H1 (cell line): ENCODE data around the gene FNDC7. TPM values are rescaled to one million over a fixed set of nuclear protein-coding genes. Genes with fewer than 3 reads are reported as not detected.

ENCODE experiments used
- CTCF ChIA-PET: fragments of 300-600 bp; sonication (Branson Sonifier 250); formaldehyde crosslinking; loops from one replicate; lab custom pipeline; 2021; ENCODE audit not compliant: partially characterized antibody; lab: Charles Lee
- POLR2A ChIA-PET: fragments of 300-600 bp; sonication (Branson Sonifier 250); formaldehyde crosslinking; loops from one replicate; lab custom pipeline; 2021; ENCODE audit warnings: inconsistent platforms; ENCODE audit not compliant: partially characterized antibody; lab: Charles Lee
- DNase-seq, 2 experiments: peaks; one replicate each; pipeline versions ENCODE4 v3.0.0 to v3.0.0-alpha.2; 2010 to 2022; ENCODE audit warnings: low spot score in 2 of 2, low read depth in 1 of 2, mixed read lengths in 1 of 2
- FAIRE-seq: peaks from 2 replicates; lab custom pipeline; 2011; peaks lifted over from hg19 to GRCh38; lab: Jason Lieb, UNC
- H2AFZ ChIP-seq: 2 replicates; pipeline ENCODE4 v1.8.1; 2012; ENCODE audit warnings: low read length, inconsistent platforms
- H2AK5ac ChIP-seq: 2 replicates; pipeline ENCODE4 v1.6.1; 2013; ENCODE audit warnings: low read depth, low read length
- H2BK120ac ChIP-seq: replicated peaks from 2 replicates; pipeline ENCODE3; 2013; ENCODE audit warnings: low read depth, low read length, inconsistent platforms
- H2BK12ac ChIP-seq: 2 replicates; pipeline ENCODE4 v1.6.1; 2013; ENCODE audit warnings: low read depth, low read length
- H2BK15ac ChIP-seq: 2 replicates; pipeline ENCODE4 v1.6.1; 2013; ENCODE audit warnings: low read length
- H2BK20ac ChIP-seq: 2 replicates; pipeline ENCODE4 v1.6.1; 2013; ENCODE audit warnings: low read length
- H2BK5ac ChIP-seq: 2 replicates; pipeline ENCODE4 v1.6.1; 2013; ENCODE audit warnings: low read depth, low read length
- H3K14ac ChIP-seq: 2 replicates; pipeline ENCODE4 v1.6.1; 2013; ENCODE audit warnings: inconsistent platforms; ENCODE audit not compliant: insufficient read length
- H3K18ac ChIP-seq: 2 replicates; pipeline ENCODE4 v1.6.1; 2013; ENCODE audit warnings: low read length; ENCODE audit errors: extremely low read depth
- H3K23ac ChIP-seq: 2 replicates; pipeline ENCODE4 v1.6.1; 2013; ENCODE audit warnings: inconsistent platforms; ENCODE audit not compliant: insufficient read length
- H3K23me2 ChIP-seq: 2 replicates; pipeline ENCODE4 v1.6.1; 2013; ENCODE audit warnings: low read depth, low read length
- H3K27ac ChIP-seq: 2 replicates; pipeline ENCODE4 v1.6.1; 2011; ENCODE audit warnings: low read depth, low read length, inconsistent platforms
- H3K27me3 ChIP-seq, 4 experiments: replicated peaks in 1 of 4; 1 replicate in 1 of 4; 2 replicates in 3 of 4; pipeline versions ENCODE4 v1.6.1 to v1.8.1; 2011 to 2013; ENCODE audit warnings: low read length in 3 of 4, mild to moderate bottlenecking in 3 of 4, inconsistent platforms in 2 of 4, mixed read lengths in 2 of 4, moderate library complexity in 1 of 4; ENCODE audit not compliant: control insufficient read depth in 3 of 4, insufficient read depth in 3 of 4; ENCODE audit errors: extremely low read depth in 1 of 4
- H3K36me3 ChIP-seq, 4 experiments: 2 replicates each; pipeline versions ENCODE4 v1.6.1 to v1.8.1; 2011 to 2013; ENCODE audit warnings: mild to moderate bottlenecking in 4 of 4, low read length in 3 of 4, moderate library complexity in 2 of 4, control low read depth in 1 of 4, inconsistent platforms in 1 of 4; ENCODE audit not compliant: insufficient read depth in 4 of 4, control insufficient read depth in 2 of 4
- H3K4ac ChIP-seq: replicated peaks from 2 replicates; pipeline ENCODE3; 2013; ENCODE audit warnings: low read length, low read depth, mixed read lengths, inconsistent platforms; ENCODE audit not compliant: insufficient read length
- H3K4me1 ChIP-seq, 4 experiments: replicated peaks in 1 of 4; 1 replicate in 1 of 4; 2 replicates in 3 of 4; pipeline versions ENCODE4 v1.6.1 to v1.8.1; 2011 to 2013; ENCODE audit warnings: low read length in 3 of 4, inconsistent platforms in 2 of 4, mixed read lengths in 1 of 4; ENCODE audit not compliant: insufficient read depth in 4 of 4, control insufficient read depth in 3 of 4
- H3K4me2 ChIP-seq, 2 experiments: 2 replicates each; pipeline versions ENCODE4 v1.6.1 to v1.8.1; 2011 to 2013; ENCODE audit warnings: low read depth in 2 of 2, low read length in 2 of 2, control low read depth in 1 of 2, inconsistent platforms in 1 of 2, mild to moderate bottlenecking in 1 of 2; ENCODE audit not compliant: insufficient read depth in 1 of 2
- H3K4me3 ChIP-seq, 4 experiments: fragments of 200-600, 300-600 bp in 1 of 4; sonication (generic), shearing (Covaris generic), sonication (Bioruptor Twin) in 1 of 4; 2 replicates each; pipeline versions ENCODE4 v1.5.1 to v1.8.1; 2011 to 2016; ENCODE audit warnings: low read length in 4 of 4, low read depth in 3 of 4, control low read depth in 2 of 4, inconsistent platforms in 2 of 4, mild to moderate bottlenecking in 2 of 4, mixed read lengths in 1 of 4, moderate library complexity in 1 of 4; ENCODE audit not compliant: insufficient read depth in 2 of 4; ENCODE audit errors: extremely low read depth in 1 of 4
- H3K56ac ChIP-seq: replicated peaks from 2 replicates; pipeline ENCODE3; 2013; ENCODE audit warnings: low read depth, mild to moderate bottlenecking, mixed read lengths, low read length, inconsistent platforms; ENCODE audit not compliant: insufficient read length
- H3K79me1 ChIP-seq: 2 replicates; pipeline ENCODE4 v1.6.1; 2013; ENCODE audit warnings: low read depth, low read length, control low read depth
- H3K79me2 ChIP-seq, 2 experiments: 2 replicates each; pipeline versions ENCODE4 v1.6.1 to v1.8.1; 2012 to 2013; ENCODE audit warnings: low read length in 2 of 2, mild to moderate bottlenecking in 2 of 2, inconsistent platforms in 1 of 2; ENCODE audit not compliant: insufficient read depth in 2 of 2, control insufficient read depth in 1 of 2
- H3K9ac ChIP-seq, 4 experiments: replicated peaks in 1 of 4; 1 replicate in 1 of 4; 2 replicates in 3 of 4; pipeline versions ENCODE4 v1.6.1 to v1.8.1; 2011 to 2013; ENCODE audit warnings: low read depth in 3 of 4, low read length in 3 of 4, control low read depth in 2 of 4, mild to moderate bottlenecking in 2 of 4, moderate library complexity in 2 of 4, inconsistent platforms in 1 of 4; ENCODE audit errors: extremely low read depth in 1 of 4
- H3K9me3 ChIP-seq, 2 experiments: 2 replicates each; pipeline versions ENCODE4 v1.6.1 to v1.8.1; 2012 to 2013; ENCODE audit warnings: mild to moderate bottlenecking in 2 of 2, moderate library complexity in 2 of 2, control low read depth in 1 of 2, inconsistent platforms in 1 of 2, low read depth in 1 of 2, low read length in 1 of 2, mixed read lengths in 1 of 2; ENCODE audit not compliant: insufficient read depth in 2 of 2
- H4K20me1 ChIP-seq, 2 experiments: replicated peaks in 1 of 2; 2 replicates each; pipeline versions ENCODE3 to v1.8.1; 2011 to 2013; ENCODE audit warnings: inconsistent platforms in 2 of 2, low read length in 2 of 2, mild to moderate bottlenecking in 1 of 2; ENCODE audit not compliant: insufficient read depth in 2 of 2, control insufficient read depth in 1 of 2
- H4K5ac ChIP-seq: 2 replicates; pipeline ENCODE4 v1.6.1; 2013; ENCODE audit warnings: low read length, low read depth, mixed read lengths, inconsistent platforms; ENCODE audit not compliant: insufficient read length
- H4K8ac ChIP-seq: 2 replicates; pipeline ENCODE4 v1.8.0; 2013; ENCODE audit warnings: mild to moderate bottlenecking, moderate library complexity, low read length, inconsistent platforms; ENCODE audit not compliant: insufficient read depth; ENCODE audit errors: extremely low read depth
- H4K91ac ChIP-seq: replicated peaks from 2 replicates; pipeline ENCODE3; 2013; ENCODE audit warnings: low read length, mixed read lengths, inconsistent platforms; ENCODE audit not compliant: insufficient read length
- BACH1 ChIP-seq: IDR thresholded peaks from 2 replicates; pipeline ENCODE4 v1.6.1; 2012; ENCODE audit warnings: low read length, improper control_type of control experiment
- EZH2 ChIP-seq: fragments of 200-600 bp; sonication (generic); IDR thresholded peaks from 2 replicates; pipeline ENCODE4 v1.7.1; 2012; ENCODE audit warnings: low read depth, mild to moderate bottlenecking, moderate library complexity, low read length, inconsistent platforms; ENCODE audit not compliant: severe bottlenecking
- HDAC2 ChIP-seq, 2 experiments: fragments of 300-600 bp in 1 of 2; sonication (generic) in 1 of 2; IDR thresholded peaks; 2 replicates each; pipeline ENCODE4 v1.6.1; 2011 to 2012; ENCODE audit warnings: low read depth in 2 of 2, low read length in 2 of 2, mild to moderate bottlenecking in 2 of 2, moderate library complexity in 2 of 2, borderline replicate concordance in 1 of 2, inconsistent platforms in 1 of 2
- MAFK ChIP-seq: IDR thresholded peaks from 2 replicates; pipeline ENCODE4 v1.6.1; 2012; ENCODE audit warnings: low read depth, mild to moderate bottlenecking, improper control_type of control experiment, low read length
- PHF8 ChIP-seq: fragments of 200-600 bp; sonication (generic); conservative IDR thresholded peaks from 2 replicates; pipeline ENCODE4 v1.7.1; 2012; ENCODE audit warnings: low read depth, mild to moderate bottlenecking, inconsistent platforms, low read length, moderate library complexity
- TAF1 ChIP-seq: IDR thresholded peaks from 2 replicates; pipeline ENCODE4 v1.6.1; 2011; ENCODE audit warnings: mild to moderate bottlenecking, low read depth, low read length
- TEAD4 ChIP-seq: IDR thresholded peaks from 2 replicates; pipeline ENCODE4 v1.6.1; 2012; ENCODE audit warnings: low read depth, low read length, inconsistent platforms, mixed read lengths
- WGBS, 2 experiments: shearing (Covaris generic) in 1 of 2; methylation state at CpG; one replicate each; pipeline versions ENCODE4 v1.1.6 to v1.1.7; 2013 to 2015; ENCODE audit warnings: low lambda C conversion rate in 2 of 2, mixed read lengths in 2 of 2, inconsistent platforms in 1 of 2, low coverage in 1 of 2, missing lambda C conversion rate in 1 of 2; ENCODE audit not compliant: insufficient replicate concordance in 2 of 2, insufficient coverage in 1 of 2, insufficient read length in 1 of 2; ENCODE audit errors: extremely low coverage in 1 of 2, missing lambda C conversion rate in 1 of 2; 5-methylcytosine and 5-hydroxymethylcytosine counted together
- polyA plus RNA-seq, 7 experiments: library from polyadenylated mRNA; depleted of rRNA in 3 of 7; stranded (reverse) in 5 of 7; unstranded in 2 of 7; fragments of >200 nt in 5 of 7; fragments of 200-250 nt in 2 of 7; gene quantifications; 1 replicate in 5 of 7; 2 replicates in 1 of 7; 4 replicates in 1 of 7; pipeline versions ENCODE4 v1.2.1 to v1.2.3, GENCODE V29; 2011 to 2013; ENCODE audit warnings: missing spikeins in 2 of 7, mixed read lengths in 2 of 7
- total RNA-seq: library from RNA; stranded (reverse); fragmentation: NEBNext Ultra II Directional; extraction: Animal tissue kit (Norgen Biotek cat#: 25700); gene quantifications from 2 replicates; pipeline ENCODE4 v1.2.1, GENCODE V29; 2021
- TF ChIP-seq, protein P1 (sequence below): IDR thresholded peaks from 2 replicates; pipeline ENCODE4 v1.6.1; 2012; ENCODE audit warnings: inconsistent platforms

The FNDC7 gene
- total and polyA plus RNA-seq, 2 of the 8 experiments (the other 6 are each of a cell fraction or from before 2014, with no cell fraction given), result 0.13 to 0.20 TPM

DNA sequence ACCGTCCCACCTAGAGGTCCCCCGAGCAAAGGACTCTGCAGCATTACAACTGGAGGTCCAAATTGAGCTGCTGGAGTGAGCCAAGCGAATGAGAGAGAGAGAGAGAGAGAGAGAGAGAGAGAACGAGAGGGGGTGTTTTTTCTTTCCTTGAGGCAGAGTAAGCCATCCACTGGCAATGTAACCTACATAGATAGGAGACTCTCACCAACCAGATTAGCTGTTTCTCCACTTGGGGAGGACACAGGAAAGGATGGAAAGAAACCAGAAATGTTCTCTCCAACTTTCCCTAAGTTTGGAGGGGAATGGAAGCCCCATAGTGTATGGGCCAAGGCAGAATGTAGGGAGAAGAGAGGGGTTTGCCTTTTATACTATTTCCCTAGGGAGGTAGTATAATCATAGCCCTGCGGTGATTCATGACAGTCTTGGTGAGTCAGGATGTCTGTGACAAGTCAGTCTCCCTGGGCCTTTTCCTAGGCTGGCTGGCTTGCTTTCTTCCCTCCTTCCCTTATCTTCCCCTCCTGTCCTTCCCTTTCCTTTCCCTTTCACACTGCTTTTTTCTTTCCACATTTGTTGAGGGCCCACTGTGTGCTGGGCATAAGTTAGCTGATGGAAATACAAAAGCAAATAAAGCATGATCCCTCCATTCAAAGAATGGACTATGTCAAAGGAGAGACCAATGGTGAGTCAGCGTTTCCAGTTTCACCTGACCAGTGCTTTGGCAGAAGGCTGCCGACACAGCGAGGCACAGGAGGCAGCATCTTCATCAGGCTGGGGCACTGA lies 7.1 kb downstream of the FNDC7 start:
- no peaks in the 10 kb centered on the region for H3K27me3 ChIP-seq
- no peak overlapping the region for H3K23ac ChIP-seq
- no peaks in the 10 kb centered on the region for H3K36me3 ChIP-seq
- 0 out of 2 replicates have a peak overlapping the region, but pooled peaks have one; percentile 34 for H2AFZ ChIP-seq
- H2AK5ac ChIP-seq, result no peak overlapping the region
- H3K27ac ChIP-seq, result no peak overlapping the region
- no peak for DNase-seq
- no peak overlapping the region for H2BK120ac ChIP-seq
- no peaks in the 10 kb centered on the region; the same call in 1 of the 2 replicates for H3K79me1 ChIP-seq
- no peak overlapping the region for H2BK5ac ChIP-seq
- FAIRE-seq, result no peak
- 91% methylated on average over 8 of the region's 8 CpGs; no CpG with 5 or more reads in 1 of the 2 experiments for WGBS, 2 experiments
- H4K5ac ChIP-seq, result no peak overlapping the region
- H3K23me2 ChIP-seq, result no peaks in the 10 kb centered on the region
- H3K4me2 ChIP-seq, result no peak overlapping the region
- H3K4me1 ChIP-seq, result peaks cover 0 to 5% (median 0%) of the 10 kb centered on the region in 4 experiments; a peak in 1 of 7 replicates
- CTCF ChIA-PET, result interaction anchor here (0.6 to 2.0 kb wide), 2 partner anchors 11 to 50 kb away, joined by 3 to 10 read pairs; no protein-coding TSS in a partner anchor
- H3K56ac ChIP-seq, result no peak overlapping the region
- no peak overlapping the region for H3K9ac ChIP-seq
- TF ChIP-seq TAF1 (no peak), MAFK (peak; percentile 51; the same call in 1 of the 2 replicates), TEAD4 (no peak), HDAC2 (IDR thresholded peaks at IDR 0.05; ENCODE audit: borderline replicate concordance in 1 of 2, low read depth in 2 of 2, low read length in 2 of 2) (no peak), BACH1 (peak; percentile 66; the same call in 1 of the 2 replicates), EZH2 (no peak), PHF8 (no peak)
- TF ChIP-seq, protein P1, sequence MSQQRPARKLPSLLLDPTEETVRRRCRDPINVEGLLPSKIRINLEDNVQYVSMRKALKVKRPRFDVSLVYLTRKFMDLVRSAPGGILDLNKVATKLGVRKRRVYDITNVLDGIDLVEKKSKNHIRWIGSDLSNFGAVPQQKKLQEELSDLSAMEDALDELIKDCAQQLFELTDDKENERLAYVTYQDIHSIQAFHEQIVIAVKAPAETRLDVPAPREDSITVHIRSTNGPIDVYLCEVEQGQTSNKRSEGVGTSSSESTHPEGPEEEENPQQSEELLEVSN, result no peak
- TF ChIP-seq, all 59 proteins: peak for 2
- Histone ChIP-seq H4K91ac (no peak overlapping the region), H4K8ac (no peak overlapping the region), H3K79me2 (no peaks in the 10 kb centered on the region), H3K18ac (no peak overlapping the region), H2BK20ac (no peak overlapping the region), H3K4me3 (no peak overlapping the region), H3K4ac (no peak overlapping the region), H4K20me1 (no peaks in the 10 kb centered on the region), H2BK15ac (no peak overlapping the region; the same call in 1 of the 2 replicates), H3K9me3 (no peaks in the 10 kb centered on the region), H2BK12ac (no peak overlapping the region), H3K14ac (no peak overlapping the region)
- POLR2A ChIA-PET, result interaction anchor here (1.0 to 2.1 kb wide), 4 partner anchors 15 to 18 kb away, joined by 3 to 6 read pairs (median 4); no protein-coding TSS in a partner anchor
